ENCODE measurements around the gene KAT7. TPM values are rescaled to one million over a fixed set of nuclear protein-coding genes. Genes with fewer than 3 reads are reported as not detected.

Gene KAT7
- total and polyA plus RNA-seq, 2 of the 8 experiments (the other 6 are each of a cell fraction or from before 2014, with no cell fraction given): 90.9 to 139 TPM

DNA sequence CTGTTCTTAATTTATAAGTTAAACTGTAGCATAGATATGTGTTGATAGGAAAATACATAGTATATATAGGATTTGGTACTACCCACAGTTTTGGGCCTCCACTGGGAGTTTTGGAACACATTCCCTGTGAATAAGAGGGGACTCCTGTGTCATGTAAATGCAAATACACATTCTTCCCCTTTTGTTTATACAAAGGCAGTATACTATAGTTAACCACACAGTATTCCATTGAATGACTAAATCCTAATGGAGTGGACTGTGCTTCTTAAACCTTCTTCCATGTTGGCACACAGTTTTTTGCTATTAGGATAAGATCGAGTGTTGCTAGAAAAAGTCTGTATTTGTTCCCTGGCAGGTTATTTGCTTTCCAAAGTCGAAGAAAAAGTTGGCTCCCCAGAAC is 37.2 kb downstream of the KAT7 start:
- CTCF ChIA-PET (ENCODE audit: partially characterized antibody): no interaction called here
- peaks cover 0 to 4% of the 10 kb centered on the region in 2 experiments for H4K20me1 ChIP-seq (replicated peaks in 1 of 2; ENCODE audit: control insufficient read depth in 1 of 2, insufficient read depth in 2 of 2, low read length in 2 of 2)
- no peaks in the 10 kb centered on the region for H3K9me3 ChIP-seq (ENCODE audit: insufficient read depth in 2 of 2, low read depth in 1 of 2, low read length in 1 of 2)

More for the DNA sequence above, 37.2 kb downstream of the KAT7 start:
- Histone ChIP-seq H3K36me3 (ENCODE audit: control insufficient read depth in 2 of 4, insufficient read depth in 4 of 4, low read length in 3 of 4) (peaks cover 32 to 79% (median 69%) of the 10 kb centered on the region in 4 experiments), H4K91ac (replicated peaks; ENCODE audit: insufficient read length, low read length) (no peak overlapping the region), H4K8ac (ENCODE audit: extremely low read depth, insufficient read depth, low read length) (no peak overlapping the region), H3K27me3 (replicated peaks in 1 of 4; ENCODE audit: control insufficient read depth in 3 of 4, extremely low read depth in 1 of 4, insufficient read depth in 3 of 4, low read length in 3 of 4) (no peaks in the 10 kb centered on the region), H2BK5ac (ENCODE audit: low read depth, low read length) (no peak overlapping the region), H3K23ac (ENCODE audit: insufficient read length) (no peak overlapping the region), H2BK12ac (ENCODE audit: low read depth, low read length) (no peak overlapping the region), H3K27ac (ENCODE audit: low read depth, low read length) (no peak overlapping the region), H3K14ac (ENCODE audit: insufficient read length) (no peak overlapping the region), H2BK20ac (ENCODE audit: low read length) (no peak overlapping the region), H2BK15ac (ENCODE audit: low read length) (no peak overlapping the region), H4K5ac (ENCODE audit: insufficient read length, low read depth, low read length) (no peak overlapping the region), H3K18ac (ENCODE audit: extremely low read depth, low read length) (no peak overlapping the region), H2AFZ (ENCODE audit: low read length) (no peak overlapping the region), H3K23me2 (ENCODE audit: low read depth, low read length) (no peaks in the 10 kb centered on the region), H3K4me2 (ENCODE audit: insufficient read depth in 1 of 2, low read depth in 2 of 2, low read length in 2 of 2) (no peak overlapping the region), H3K4ac (replicated peaks; ENCODE audit: insufficient read length, low read depth, low read length) (no peak overlapping the region), H3K56ac (replicated peaks; ENCODE audit: insufficient read length, low read depth, low read length) (no peak overlapping the region), H3K79me2 (ENCODE audit: control insufficient read depth in 1 of 2, insufficient read depth in 2 of 2, low read length in 2 of 2) (0 out of 4 replicates have a peak, but pooled peaks cover 0 to 3% of the 10 kb centered on the region in 2 experiments), H3K79me1 (ENCODE audit: low read depth, low read length) (peaks cover 3% of the 10 kb centered on the region; the same call in 1 of the 2 replicates), H3K4me3 (ENCODE audit: extremely low read depth in 1 of 4, insufficient read depth in 2 of 4, low read depth in 3 of 4, low read length in 4 of 4) (no peak overlapping the region), H3K4me1 (replicated peaks in 1 of 4; ENCODE audit: control insufficient read depth in 3 of 4, insufficient read depth in 4 of 4, low read length in 3 of 4) (peaks cover 0 to 7% (median 1%) of the 10 kb centered on the region in 4 experiments; a peak in 5 of 7 replicates), H2BK120ac (replicated peaks; ENCODE audit: low read depth, low read length) (no peak overlapping the region), H2AK5ac (ENCODE audit: low read depth, low read length) (no peak overlapping the region), H3K9ac (replicated peaks in 1 of 4; ENCODE audit: extremely low read depth in 1 of 4, low read depth in 3 of 4, low read length in 3 of 4) (no peak overlapping the region)
- WGBS, 2 experiments (ENCODE audit: extremely low coverage in 1 of 2, insufficient coverage in 1 of 2, insufficient read length in 1 of 2, insufficient replicate concordance in 2 of 2, low coverage in 1 of 2, low lambda C conversion rate in 2 of 2, missing lambda C conversion rate in 1 of 2): 82% methylated on average over 2 of the region's 2 CpGs; no CpG with 5 or more reads in 1 of the 2 experiments
- DNase-seq (ENCODE audit: low read depth in 1 of 2, low spot score in 2 of 2) (no peak), FAIRE-seq (no peak)
- TF ChIP-seq CBX8 (IDR thresholded peaks at IDR 0.05; ENCODE audit: borderline replicate concordance, low read depth, low read length) (no peak), YY1 (IDR thresholded peaks at IDR 0.05; ENCODE audit: low read depth, low read length) (no peak), EGR1 (IDR thresholded peaks at IDR 0.05; ENCODE audit: borderline replicate concordance, low read depth, low read length) (no peak), BACH1 (IDR thresholded peaks at IDR 0.05; ENCODE audit: low read length) (no peak), ZNF274 (IDR thresholded peaks at IDR 0.05; ENCODE audit: borderline replicate concordance, extremely low read depth, low read length) (no peak), TAF1 (IDR thresholded peaks at IDR 0.05; ENCODE audit: low read depth, low read length) (no peak), SP1 (IDR thresholded peaks at IDR 0.05; ENCODE audit: low read depth, low read length) (no peak), KDM1A (IDR thresholded peaks at IDR 0.05; ENCODE audit: borderline replicate concordance, low read length) (no peak)
- POLR2A ChIA-PET (ENCODE audit: partially characterized antibody): interaction anchor here (1.3 to 1.6 kb wide), 3 partner anchors 9 to 13 kb away, joined by 3 read pairs; no protein-coding TSS in a partner anchor

Data from H1 (cell line).